Fibroblast of skin of scalp (primary cell): Measurements from ENCODE around the gene FAM204A.
A peak's percentile ranks its signal among the peaks of the same experiment; 100 is the strongest.

Experiments used
- DNase-seq: peaks from one replicate; pipeline ENCODE4 v3.0.0-alpha.2; 2013

Gene FAM204A

GRCh38 chr10:118330295-118331076 lies 11.6 kb downstream of the FAM204A start:
- no peak for DNase-seq

GRCh38 chr10:118324140-118324539 lies 18.0 kb downstream of the FAM204A start:
- no peak for DNase-seq

- DNase-seq, result no peak
Observed at GRCh38 chr10:118321724-118322575, 20.2 kb downstream of the FAM204A start.

GRCh38 chr10:118315629-118316028 lies 26.5 kb downstream of the FAM204A start:
- no peak for DNase-seq

GRCh38 chr10:118314882-118315281 lies 27.2 kb downstream of the FAM204A start:
- no peak for DNase-seq

- DNase-seq, result no peak
Observed at GRCh38 chr10:118311505-118311904, 30.6 kb downstream of the FAM204A start.

- peak; percentile 29 for DNase-seq
Observed at GRCh38 chr10:118310822-118311221, 31.3 kb downstream of the FAM204A start.

GRCh38 chr10:118309911-118310310 lies 32.2 kb downstream of the FAM204A start:
- DNase-seq, result no peak

- peak; percentile 4 for DNase-seq
Observed at GRCh38 chr10:118308664-118309063, 33.5 kb downstream of the FAM204A start.

GRCh38 chr10:118307859-118308258 lies 34.3 kb downstream of the FAM204A start:
- DNase-seq, result no peak

- no peak for DNase-seq
Observed at GRCh38 chr10:118307220-118307619, 34.9 kb downstream of the FAM204A start.

- no peak for DNase-seq
Observed at GRCh38 chr10:118305730-118306129, 36.4 kb downstream of the FAM204A start.

- DNase-seq, result no peak
Observed at GRCh38 chr10:118304521-118304920, 37.6 kb downstream of the FAM204A start.

- no peak for DNase-seq
Observed at GRCh38 chr10:118301211-118301610, 40.9 kb downstream of the FAM204A start.

GRCh38 chr10:118300320-118300719 lies 41.8 kb downstream of the FAM204A start:
- DNase-seq, result no peak

- no peak for DNase-seq
Observed at GRCh38 chr10:118298787-118299186, 43.3 kb downstream of the FAM204A start.

- no peak for DNase-seq
Observed at GRCh38 chr10:118291122-118291521, 51.0 kb downstream of the FAM204A start.

- DNase-seq, result no peak
Observed at GRCh38 chr10:118290471-118290995, 51.6 kb downstream of the FAM204A start.

GRCh38 chr10:118287076-118287806 lies 54.9 kb downstream of the FAM204A start:
- DNase-seq, result no peak

GRCh38 chr10:118286051-118286838 lies 55.9 kb downstream of the FAM204A start:
- DNase-seq, result no peak

GRCh38 chr10:118282670-118283069 lies 59.5 kb downstream of the FAM204A start:
- DNase-seq, result no peak

- no peak for DNase-seq
Observed at GRCh38 chr10:118278649-118279048, 63.5 kb downstream of the FAM204A start.
